GM10847 (cell line): ENCODE measurements around the gene TGFB1I1.

Experiments used
- POLR2A ChIP-seq: IDR thresholded peaks from 2 replicates; pipeline ENCODE4 v1.6.1; 2011; ENCODE audit not compliant: insufficient read length; ENCODE audit errors: extremely low read depth

The TGFB1I1 gene

DNA sequence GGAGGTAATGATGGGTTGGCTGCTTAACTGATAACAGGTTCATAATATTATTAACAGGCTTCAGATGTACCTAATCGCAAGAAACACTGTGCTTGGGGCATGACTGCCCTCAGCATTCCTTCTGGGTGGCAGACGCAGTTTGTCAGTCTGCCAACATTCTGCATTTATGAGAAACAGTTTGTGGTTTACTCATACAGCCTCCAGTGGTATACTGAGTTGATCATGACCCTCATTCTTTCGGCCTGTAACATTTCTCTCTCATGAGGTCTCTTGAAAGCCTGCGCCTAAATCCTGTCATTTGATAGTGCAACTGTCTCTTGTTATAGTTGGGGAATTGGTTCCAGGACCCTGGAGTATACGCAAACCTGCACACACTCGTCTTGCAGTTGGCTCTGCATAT is 41.2 kb downstream of the TGFB1I1 start:
- no peak for TF ChIP-seq POLR2A

DNA sequence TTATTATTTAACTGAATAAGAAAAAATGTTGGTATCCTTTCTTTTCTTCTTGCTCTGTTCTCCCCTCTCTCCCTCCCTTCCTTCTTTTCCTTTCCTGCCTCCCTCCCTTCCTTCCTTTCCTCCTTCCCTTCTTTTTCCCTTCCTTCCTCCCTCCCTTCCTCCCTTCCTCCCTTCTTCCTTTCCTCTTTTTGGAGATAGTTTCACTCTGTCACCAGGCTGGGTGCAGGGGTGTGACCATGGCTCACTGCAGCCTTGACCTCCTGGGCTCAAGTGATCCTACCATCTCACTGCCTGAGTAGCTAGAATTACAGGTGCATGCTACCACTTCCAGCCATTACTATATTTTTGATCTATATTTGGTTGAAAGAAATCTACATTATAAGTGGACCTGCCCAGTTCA is 41.9 kb downstream of the TGFB1I1 start:
- no peak for TF ChIP-seq POLR2A

DNA sequence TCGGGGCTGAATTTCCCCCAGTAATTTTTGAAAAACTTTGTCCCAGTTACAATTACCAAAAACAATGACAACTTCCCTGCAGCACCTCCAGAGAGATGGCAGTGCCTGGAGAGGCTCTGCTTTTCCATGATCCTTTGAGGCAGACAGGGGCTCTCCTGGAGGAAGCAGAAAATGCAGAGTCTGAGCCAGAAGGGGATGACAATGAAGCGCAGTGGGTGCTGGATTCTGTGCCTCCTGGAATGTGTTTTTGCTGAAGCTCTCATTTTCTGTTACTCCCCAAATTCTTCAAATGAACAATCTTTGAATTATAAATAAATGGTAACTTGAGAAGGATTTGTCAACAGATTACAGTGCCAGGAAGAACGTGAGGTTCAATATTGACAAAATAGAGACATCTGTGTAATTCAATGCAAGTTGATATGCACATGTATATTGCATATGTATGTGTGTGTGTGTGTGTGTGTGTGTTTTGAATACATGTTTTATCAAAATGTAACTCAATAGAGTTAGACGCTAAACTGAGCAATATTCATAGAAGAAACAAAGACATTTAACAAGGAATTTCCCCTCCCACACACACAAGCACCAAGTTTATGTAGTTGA is 45.9 kb downstream of the TGFB1I1 start:
- no peak for TF ChIP-seq POLR2A

DNA sequence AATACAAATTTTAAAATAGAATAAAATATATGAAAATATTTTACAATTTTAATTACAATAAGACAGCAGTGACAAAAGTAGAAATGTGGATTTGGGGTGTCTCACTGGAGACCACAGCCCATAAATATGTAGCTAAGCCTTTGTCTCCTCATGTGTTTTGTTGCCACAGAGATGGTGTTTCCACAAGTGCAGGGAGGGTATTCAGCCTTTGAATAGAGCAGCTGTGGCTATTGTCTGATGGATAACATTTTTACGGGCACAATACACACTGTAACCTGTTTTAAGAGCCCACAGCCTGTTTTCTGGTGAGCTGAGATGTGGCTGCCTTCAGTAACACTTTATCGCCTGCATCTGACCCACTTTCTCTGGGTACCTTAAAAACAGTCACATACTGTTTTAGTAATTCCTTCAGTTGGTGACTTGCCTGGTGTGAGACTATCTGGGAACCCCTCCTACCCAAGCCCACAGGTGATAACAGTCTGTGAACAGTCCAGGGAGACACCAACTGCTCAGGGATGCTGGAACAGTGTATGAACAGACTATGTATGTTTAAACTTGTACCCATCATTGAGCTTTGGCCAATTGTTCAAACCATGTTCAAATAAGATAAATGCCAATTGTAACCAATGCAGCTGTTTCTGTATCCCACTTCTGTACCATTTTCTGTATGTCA is 47.9 kb downstream of the TGFB1I1 start:
- TF ChIP-seq POLR2A = no peak

DNA sequence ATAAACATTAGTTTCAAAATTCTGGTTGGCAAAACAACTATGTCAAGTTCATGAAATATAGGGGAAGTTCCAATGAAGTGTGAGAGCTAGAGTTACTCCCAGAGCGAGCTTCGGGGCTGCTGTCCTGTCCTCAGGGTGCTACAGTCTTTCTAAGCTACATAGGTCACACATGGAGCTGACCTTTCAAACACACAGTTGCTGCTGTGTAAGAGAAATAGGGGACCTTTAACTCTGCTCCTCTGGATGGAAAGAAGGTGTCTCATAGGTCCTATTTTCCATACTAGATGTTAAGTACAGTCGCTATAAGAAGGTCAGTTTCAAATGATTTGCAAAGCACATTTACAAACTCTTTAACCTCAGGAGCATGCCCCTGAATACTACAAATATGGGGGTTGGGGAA is 49.4 kb downstream of the TGFB1I1 start:
- no peak for TF ChIP-seq POLR2A

DNA sequence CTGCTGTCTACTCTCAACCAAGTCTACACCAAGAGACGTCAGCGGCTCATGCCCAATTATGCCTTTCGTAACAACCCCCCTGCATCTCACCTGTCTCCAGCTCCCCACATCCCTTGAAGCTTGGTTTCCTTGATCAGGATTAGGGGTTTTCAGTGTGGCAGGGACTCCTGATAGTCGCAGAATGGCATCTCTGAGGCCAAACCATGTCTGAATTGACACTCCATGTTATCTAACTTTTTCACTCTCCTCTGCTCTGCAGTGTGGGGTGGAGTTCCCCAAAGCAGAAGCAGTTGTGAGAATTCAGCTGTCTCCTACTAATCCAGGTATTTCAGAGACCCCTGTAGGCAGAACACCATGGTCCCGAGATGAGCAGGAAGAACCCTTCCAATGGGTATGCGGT is 50.1 kb downstream of the TGFB1I1 start:
- TF ChIP-seq POLR2A = no peak

DNA sequence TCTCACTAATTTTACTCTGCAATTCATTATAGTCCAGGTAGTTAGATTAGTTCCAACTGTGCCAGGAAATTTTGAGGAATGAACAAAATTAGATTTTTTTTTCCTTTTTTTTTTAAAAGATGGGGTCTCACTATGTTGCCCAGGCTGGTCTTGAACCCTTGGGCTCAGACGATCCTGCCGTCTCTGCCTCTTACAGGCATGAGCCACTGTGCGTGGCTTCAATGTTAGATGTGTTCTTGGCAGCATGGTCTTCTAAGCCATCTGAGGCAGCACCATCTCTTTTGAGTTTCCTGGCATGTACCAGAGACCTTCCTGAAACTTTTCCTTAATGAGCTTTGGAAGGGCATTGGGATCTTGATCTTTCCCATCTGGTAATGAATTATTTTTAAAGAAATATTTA is 53.2 kb downstream of the TGFB1I1 start:
- TF ChIP-seq POLR2A = no peak
